ENCODE measurements around the gene ERGIC2.

The ERGIC2 gene

GRCh38 chr12:29376118-29376517, 4.9 kb downstream of the ERGIC2 start:
- no peak overlapping the region for H3K4me3 ChIP-seq (ENCODE audit: low read depth, low read length)

- no peak overlapping the region for H3K4me3 ChIP-seq (ENCODE audit: low read depth, low read length)
Measured at GRCh38 chr12:29374913-29375312, 6.1 kb downstream of the ERGIC2 start.

- no peak overlapping the region for H3K4me3 ChIP-seq (ENCODE audit: low read depth, low read length)
Measured at GRCh38 chr12:29374012-29374411, 7.0 kb downstream of the ERGIC2 start.

GRCh38 chr12:29365091-29365490, 15.9 kb downstream of the ERGIC2 start:
- H3K4me3 ChIP-seq (ENCODE audit: low read depth, low read length): no peak overlapping the region

- no peak overlapping the region for H3K4me3 ChIP-seq (ENCODE audit: low read depth, low read length)
Measured at GRCh38 chr12:29354954-29355353, 26.0 kb downstream of the ERGIC2 start.

- no peak overlapping the region for H3K4me3 ChIP-seq (ENCODE audit: low read depth, low read length)
Measured at GRCh38 chr12:29350080-29350479, 30.9 kb downstream of the ERGIC2 start.

- no peak overlapping the region for H3K4me3 ChIP-seq (ENCODE audit: low read depth, low read length)
Measured at GRCh38 chr12:29346769-29347421, 34.1 kb downstream of the ERGIC2 start.

GRCh38 chr12:29343022-29343799, 37.8 kb downstream of the ERGIC2 start:
- H3K4me3 ChIP-seq (ENCODE audit: low read depth, low read length): no peak overlapping the region

GRCh38 chr12:29337325-29337724, 43.6 kb downstream of the ERGIC2 start:
- H3K4me3 ChIP-seq (ENCODE audit: low read depth, low read length): no peak overlapping the region

GRCh38 chr12:29334937-29335336, 46.0 kb downstream of the ERGIC2 start:
- no peak overlapping the region for H3K4me3 ChIP-seq (ENCODE audit: low read depth, low read length)

- H3K4me3 ChIP-seq (ENCODE audit: low read depth, low read length): no peak overlapping the region
Measured at GRCh38 chr12:29333178-29333577, 47.8 kb downstream of the ERGIC2 start.

GRCh38 chr12:29329411-29329810, 51.6 kb downstream of the ERGIC2 start:
- H3K4me3 ChIP-seq (ENCODE audit: low read depth, low read length): no peak overlapping the region

- H3K4me3 ChIP-seq (ENCODE audit: low read depth, low read length): no peak overlapping the region
Measured at GRCh38 chr12:29322157-29322556, 58.8 kb downstream of the ERGIC2 start.

GRCh38 chr12:29320295-29321085, 60.5 kb downstream of the ERGIC2 start:
- no peak overlapping the region for H3K4me3 ChIP-seq (ENCODE audit: low read depth, low read length)

- no peak overlapping the region for H3K4me3 ChIP-seq (ENCODE audit: low read depth, low read length)
Measured at GRCh38 chr12:29317556-29318363, 63.2 kb downstream of the ERGIC2 start.

- H3K4me3 ChIP-seq (ENCODE audit: low read depth, low read length): no peak overlapping the region
Measured at GRCh38 chr12:29316752-29317151, 64.2 kb downstream of the ERGIC2 start.

- no peak overlapping the region for H3K4me3 ChIP-seq (ENCODE audit: low read depth, low read length)
Measured at GRCh38 chr12:29314416-29314815, 66.6 kb downstream of the ERGIC2 start.

GRCh38 chr12:29310899-29311298, 70.1 kb downstream of the ERGIC2 start:
- H3K4me3 ChIP-seq (ENCODE audit: low read depth, low read length): no peak overlapping the region

GRCh38 chr12:29309320-29309902, 71.6 kb downstream of the ERGIC2 start:
- no peak overlapping the region for H3K4me3 ChIP-seq (ENCODE audit: low read depth, low read length)

- no peak overlapping the region for H3K4me3 ChIP-seq (ENCODE audit: low read depth, low read length)
Measured at GRCh38 chr12:29306682-29307081, 74.3 kb downstream of the ERGIC2 start.

- no peak overlapping the region for H3K4me3 ChIP-seq (ENCODE audit: low read depth, low read length)
Measured at GRCh38 chr12:29306266-29306665, 74.7 kb downstream of the ERGIC2 start.

Data from iPS-11a (cell line).